Measurements from ENCODE around the gene NHLRC4.

NHLRC4 gene

DNA sequence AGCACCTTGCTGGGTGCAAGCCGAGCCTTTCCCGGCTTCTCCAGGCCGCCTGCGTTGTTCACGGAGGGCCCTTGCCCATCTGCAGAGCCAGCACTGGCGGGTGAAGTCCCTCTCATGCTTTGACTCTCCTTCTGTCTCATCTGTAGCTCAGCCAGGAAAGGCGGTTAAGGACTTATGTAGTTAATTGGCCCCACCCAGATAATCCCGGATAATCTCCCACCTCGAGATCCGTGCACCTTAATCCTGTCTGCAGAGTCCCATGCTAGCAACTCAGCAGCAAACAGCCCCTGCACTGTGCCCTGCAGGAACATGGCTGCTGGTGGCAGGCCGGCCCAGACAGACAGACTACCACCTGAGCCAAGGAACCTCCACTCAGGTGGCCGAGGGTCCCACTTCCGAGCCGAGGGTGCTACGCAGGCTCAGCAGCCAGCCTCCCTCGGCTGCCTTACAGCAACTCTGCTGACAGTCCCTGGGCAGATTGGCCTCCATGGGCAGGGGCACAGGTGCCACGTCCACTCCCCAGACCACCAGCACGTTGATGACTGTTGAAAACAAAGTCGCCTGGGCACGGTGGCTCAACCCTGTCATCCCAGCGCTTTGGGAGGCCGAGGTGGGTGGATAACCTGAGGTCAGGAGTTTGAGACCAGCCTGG is 40.0 kb downstream of the NHLRC4 start:
- DNase-seq = no peak

DNA sequence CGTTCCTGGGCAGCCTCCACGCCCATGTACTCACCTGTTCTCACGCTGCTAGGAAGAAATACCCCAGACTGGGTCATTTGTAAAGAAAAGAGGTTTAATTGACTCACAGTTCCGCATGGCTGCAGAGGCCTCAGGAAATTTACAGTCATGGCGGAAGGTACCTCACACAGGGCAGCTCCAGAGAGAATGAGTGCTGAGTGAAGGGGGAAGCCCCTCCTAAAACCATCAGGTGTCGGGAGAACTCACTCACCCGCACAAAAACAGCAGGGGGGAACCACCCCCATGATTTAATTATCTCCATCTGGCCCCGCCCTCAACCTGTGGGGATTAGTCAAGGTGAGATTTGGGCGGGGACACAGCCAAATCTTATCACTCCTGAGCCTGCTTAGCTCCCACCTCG is 41.2 kb downstream of the NHLRC4 start:
- no peak for DNase-seq

DNA sequence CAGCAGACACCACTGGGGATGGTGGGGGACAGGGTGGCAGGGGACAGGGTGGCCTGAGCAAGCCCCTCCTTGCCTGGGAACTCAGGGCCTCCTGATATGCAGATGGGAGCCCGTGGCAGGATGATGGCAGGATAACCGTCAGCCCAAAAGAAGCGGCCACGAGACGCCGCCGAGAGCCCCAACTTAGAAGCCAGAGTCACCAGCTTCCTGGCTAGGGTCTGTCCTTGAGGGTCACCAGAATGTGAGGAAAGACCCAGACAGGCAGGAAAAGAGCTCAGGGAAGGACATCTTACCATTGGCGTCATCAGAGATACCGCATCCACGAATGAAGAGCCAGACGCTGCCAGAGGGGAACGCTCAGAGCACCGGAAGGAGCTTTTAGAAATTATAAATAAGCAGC is 42.5 kb downstream of the NHLRC4 start:
- DNase-seq = no peak

DNA sequence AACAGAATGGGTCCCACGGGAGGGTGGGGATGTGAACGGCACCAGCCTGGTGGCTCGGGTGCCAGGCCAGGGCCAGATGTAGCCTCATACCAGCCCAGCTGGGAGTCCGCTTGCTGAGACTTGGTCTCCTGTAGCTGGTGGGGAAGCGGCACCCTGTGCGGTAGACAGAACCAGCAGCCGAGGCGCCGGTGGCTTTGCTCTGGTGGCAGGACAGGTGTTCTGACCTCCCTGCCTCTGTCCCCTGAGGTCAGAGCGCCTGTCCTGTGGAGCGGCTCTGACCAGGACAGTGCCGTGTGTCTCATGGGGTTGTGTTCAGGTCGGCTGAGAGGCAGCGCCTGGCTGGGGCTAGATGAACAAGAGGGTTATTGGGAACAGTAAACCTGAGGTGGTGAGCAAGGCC is 43.2 kb downstream of the NHLRC4 start:
- DNase-seq = no peak

DNA sequence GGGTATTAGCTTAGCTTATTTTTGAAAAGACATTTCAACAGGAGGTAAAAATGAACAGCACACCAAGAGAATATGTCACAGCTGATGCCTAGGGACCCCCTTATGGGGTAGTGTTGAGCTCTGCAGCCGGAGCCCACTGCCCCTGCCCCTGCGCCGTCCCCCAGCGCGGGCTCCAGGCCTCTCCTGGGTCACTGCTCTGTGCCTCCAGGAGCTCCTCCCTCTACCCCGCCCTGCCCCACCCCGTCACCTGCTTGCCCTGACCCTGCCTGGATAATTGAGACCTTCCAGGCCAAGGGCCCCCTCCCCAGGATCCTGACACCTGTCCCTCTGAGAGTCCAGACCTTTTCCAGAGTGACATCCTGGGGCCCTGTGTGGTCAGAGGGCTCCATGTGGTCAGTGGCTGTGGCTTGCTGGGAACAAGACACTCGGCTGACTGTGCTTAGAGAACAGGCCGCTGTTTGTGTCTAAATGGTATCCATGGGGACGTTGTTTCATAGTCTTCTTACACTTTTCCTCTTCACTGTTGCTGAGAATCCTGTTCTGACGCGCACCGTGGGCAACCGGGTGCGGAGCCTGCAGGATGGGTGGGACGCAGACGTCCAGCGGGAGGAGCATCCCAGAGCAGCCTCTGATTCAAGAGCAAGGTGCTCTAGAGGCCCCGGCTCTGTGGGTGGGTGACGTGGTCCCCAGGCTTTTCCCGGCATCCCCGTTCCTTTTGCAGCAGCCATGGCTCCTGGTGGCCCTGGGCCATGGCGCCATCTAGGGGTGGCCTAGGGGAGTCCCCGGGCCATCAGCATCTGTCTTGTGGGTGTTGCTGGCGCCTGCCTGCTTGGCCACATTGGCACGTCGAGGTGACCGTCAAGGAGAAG is 43.9 kb downstream of the NHLRC4 start:
- DNase-seq = peak; percentile 83

DNA sequence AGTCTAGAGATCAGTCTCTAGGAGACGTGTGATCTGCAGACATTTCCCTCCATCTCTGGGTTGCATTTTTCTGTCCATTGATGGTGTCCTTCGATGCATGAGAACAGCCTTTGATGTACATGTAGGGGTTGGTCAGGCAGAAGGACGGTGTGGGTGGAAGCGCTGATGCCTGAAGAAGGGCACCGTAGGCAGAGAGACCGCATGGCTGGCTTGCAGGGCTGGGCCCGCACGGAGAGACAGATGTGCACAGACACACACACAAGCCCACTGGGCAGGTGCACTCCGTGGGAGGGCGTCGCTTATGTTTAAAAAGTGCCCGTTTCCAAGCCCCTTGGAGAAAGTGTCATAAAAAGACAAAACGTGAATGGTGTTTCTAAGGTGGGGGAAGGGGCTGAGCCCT is 48.3 kb downstream of the NHLRC4 start:
- no peak for DNase-seq

DNA sequence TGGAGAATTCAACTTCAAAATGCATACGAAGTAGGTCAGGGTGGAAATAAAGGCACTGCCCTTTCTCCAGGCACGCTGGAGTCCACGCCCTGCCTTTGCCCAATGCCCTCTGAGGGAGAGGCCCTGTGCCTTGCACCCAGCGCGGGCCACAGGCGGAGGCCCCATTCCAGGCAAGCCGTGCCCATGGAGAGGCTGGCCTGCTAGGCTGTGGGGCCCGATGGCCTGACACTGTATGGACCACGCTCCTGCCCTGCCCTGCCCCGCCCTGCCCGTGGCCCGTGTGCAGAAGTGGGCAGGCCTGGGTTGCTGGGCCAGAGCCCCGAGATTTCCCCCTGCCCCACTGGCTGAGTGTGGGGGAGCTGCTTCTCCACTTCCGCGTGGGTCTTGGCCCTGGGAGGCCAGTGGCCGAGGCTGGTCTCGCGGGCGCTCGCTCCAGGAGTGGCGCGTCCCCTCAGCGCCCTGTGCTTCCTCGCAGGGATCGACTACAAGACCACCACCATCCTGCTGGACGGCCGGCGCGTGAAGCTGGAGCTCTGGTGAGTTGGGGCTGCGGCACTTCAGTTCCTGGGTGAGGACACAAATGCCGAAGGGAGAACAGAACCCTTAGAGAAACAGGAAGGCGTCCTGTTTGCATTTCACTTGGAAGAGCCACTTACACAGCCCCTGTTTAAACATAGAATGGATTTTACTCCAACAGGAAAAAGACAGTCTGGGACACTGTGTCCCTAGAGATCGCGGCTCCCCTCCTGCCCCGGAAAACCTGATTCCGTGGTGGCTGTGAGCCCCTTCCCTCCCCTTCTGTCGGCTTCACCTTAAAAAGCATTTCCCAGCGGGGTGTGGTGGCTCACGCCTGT is 50.2 kb downstream of the NHLRC4 start:
- DNase-seq = no peak

DNA sequence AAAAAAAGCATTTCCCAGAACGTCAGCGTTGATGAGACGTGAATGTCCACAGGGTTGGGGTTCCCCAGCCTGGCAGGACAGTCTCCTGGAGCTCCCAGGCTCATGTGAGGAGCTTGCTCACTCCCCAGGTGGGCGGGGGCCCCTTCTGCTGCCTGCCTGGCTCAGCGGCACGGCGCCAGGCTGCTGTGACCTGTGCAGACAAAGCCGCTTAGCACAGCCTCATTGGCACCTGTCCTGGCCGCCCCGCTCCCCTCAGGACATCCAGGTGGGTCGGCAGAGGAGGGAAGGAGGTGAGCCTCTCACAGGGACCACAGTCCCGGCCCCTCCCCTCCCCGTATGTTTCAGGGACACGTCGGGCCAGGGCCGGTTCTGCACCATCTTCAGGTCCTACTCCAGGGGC is 51.0 kb downstream of the NHLRC4 start:
- DNase-seq = no peak

All from activated effector memory CD4-positive, alpha-beta T cell treated with anti-CD3 and anti-CD28 coated beads, Interleukin-2, amount 50 U/mL, for 16 hours (primary cell).